ENCODE measurements around the gene GORASP1. TPM values are rescaled to one million over a fixed set of nuclear protein-coding genes. Genes with fewer than 3 reads are reported as not detected.

GORASP1 gene
- total RNA-seq, 4 donors from 2014 or later = 32.3 to 73.4 (median 47.5) TPM

- H3K27me3 ChIP-seq = no peaks in the 10 kb centered on the region
- TF ChIP-seq CTCF (IDR thresholded peaks at IDR 0.05) = no peak
- no peak for TF ChIP-seq POLR2A (IDR thresholded peaks at IDR 0.05)
- intact Hi-C loops (cut with DNase I; ENCODE audit: low total_unique reads) = no loop called here
- peaks cover 0 to 5% of the 10 kb centered on the region in 2 donors for H3K4me1 ChIP-seq
- peak overlapping the region; percentile 63 to 79 for H3K4me3 ChIP-seq
- H3K27ac ChIP-seq = peak overlapping the region; percentile 82 to 92
- no peaks in the 10 kb centered on the region for H3K36me3 ChIP-seq
- no peak for DNase-seq
- H3K9me3 ChIP-seq = no peaks in the 10 kb centered on the region
These were observed 1.1 kb downstream of the GORASP1 start for GRCh38 chr3:39106281-39106811.

- Histone ChIP-seq H3K36me3 (no peaks in the 10 kb centered on the region), H3K27ac (peak overlapping the region in 1 of 2 donors; percentile 92), H3K4me3 (no peak overlapping the region), H3K27me3 (no peaks in the 10 kb centered on the region), H3K9me3 (no peaks in the 10 kb centered on the region), H3K4me1 (peaks cover 0 to 5% of the 10 kb centered on the region in 2 donors)
- DNase-seq = no peak
- TF ChIP-seq POLR2A (IDR thresholded peaks at IDR 0.05) = no peak
- no peak for TF ChIP-seq CTCF (IDR thresholded peaks at IDR 0.05)
- intact Hi-C loops (cut with DNase I; ENCODE audit: low total_unique reads) = no loop called here
These were observed 1.8 kb downstream of the GORASP1 start for GRCh38 chr3:39105687-39106063.

- no peaks in the 10 kb centered on the region for H3K9me3 ChIP-seq
- H3K4me1 ChIP-seq = peaks cover 0 to 5% of the 10 kb centered on the region in 2 donors
- no peaks in the 10 kb centered on the region for H3K27me3 ChIP-seq
- H3K36me3 ChIP-seq = no peaks in the 10 kb centered on the region
- H3K27ac ChIP-seq = peak overlapping the region in 1 of 2 donors; percentile 11
- no peak for DNase-seq
- no peak overlapping the region for H3K4me3 ChIP-seq
- intact Hi-C loops (cut with DNase I; ENCODE audit: low total_unique reads) = no loop called here
- no peak for TF ChIP-seq CTCF (IDR thresholded peaks at IDR 0.05)
- TF ChIP-seq POLR2A (IDR thresholded peaks at IDR 0.05) = no peak
These were observed 2.3 kb downstream of the GORASP1 start for GRCh38 chr3:39104961-39105686.

- DNase-seq = no peak
- peak overlapping the region in 1 of 2 donors; percentile 11 for H3K27ac ChIP-seq
- peaks cover 0 to 5% of the 10 kb centered on the region in 2 donors for H3K4me1 ChIP-seq
- no peak overlapping the region for H3K4me3 ChIP-seq
- H3K27me3 ChIP-seq = no peaks in the 10 kb centered on the region
- no peaks in the 10 kb centered on the region for H3K36me3 ChIP-seq
- intact Hi-C loops (cut with DNase I; ENCODE audit: low total_unique reads) = no loop called here
- H3K9me3 ChIP-seq = no peaks in the 10 kb centered on the region
- TF ChIP-seq POLR2A (IDR thresholded peaks at IDR 0.05) (no peak), CTCF (IDR thresholded peaks at IDR 0.05) (no peak)
These were observed 3.5 kb downstream of the GORASP1 start for GRCh38 chr3:39103791-39104552.

- intact Hi-C loops (cut with DNase I; ENCODE audit: low total_unique reads) = no loop called here
These were observed 4.1 kb downstream of the GORASP1 start for GRCh38 chr3:39103324-39103693.

More at GRCh38 chr3:39103324-39103693, 4.1 kb downstream of the GORASP1 start:
- TF ChIP-seq POLR2A (IDR thresholded peaks at IDR 0.05) (no peak), CTCF (IDR thresholded peaks at IDR 0.05) (no peak)
- Histone ChIP-seq H3K9me3 (no peaks in the 10 kb centered on the region), H3K27me3 (no peaks in the 10 kb centered on the region), H3K4me1 (peaks cover 0 to 5% of the 10 kb centered on the region in 2 donors), H3K4me3 (no peak overlapping the region), H3K36me3 (no peaks in the 10 kb centered on the region), H3K27ac (no peak overlapping the region)
- no peak for DNase-seq

All from uterus (tissue), 4 donors.